HG02798 (cell line): ENCODE measurements around the gene FKBP6.
"Not testable (repeated sequence)": the region's sequence is repeated elsewhere in the genome, so short reads cannot be mapped to it uniquely, and the experiment has no call there.

Source experiments
- ATAC-seq: cut with Tn5 transposase; IDR thresholded peaks from one replicate; pipeline ENCODE4 v1.9.1; 2021; ENCODE audit warnings: mild to moderate bottlenecking; ENCODE audit not compliant: unreplicated experiment, poor library complexity

FKBP6 gene, protein sequence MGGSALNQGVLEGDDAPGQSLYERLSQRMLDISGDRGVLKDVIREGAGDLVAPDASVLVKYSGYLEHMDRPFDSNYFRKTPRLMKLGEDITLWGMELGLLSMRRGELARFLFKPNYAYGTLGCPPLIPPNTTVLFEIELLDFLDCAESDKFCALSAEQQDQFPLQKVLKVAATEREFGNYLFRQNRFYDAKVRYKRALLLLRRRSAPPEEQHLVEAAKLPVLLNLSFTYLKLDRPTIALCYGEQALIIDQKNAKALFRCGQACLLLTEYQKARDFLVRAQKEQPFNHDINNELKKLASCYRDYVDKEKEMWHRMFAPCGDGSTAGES

DNA sequence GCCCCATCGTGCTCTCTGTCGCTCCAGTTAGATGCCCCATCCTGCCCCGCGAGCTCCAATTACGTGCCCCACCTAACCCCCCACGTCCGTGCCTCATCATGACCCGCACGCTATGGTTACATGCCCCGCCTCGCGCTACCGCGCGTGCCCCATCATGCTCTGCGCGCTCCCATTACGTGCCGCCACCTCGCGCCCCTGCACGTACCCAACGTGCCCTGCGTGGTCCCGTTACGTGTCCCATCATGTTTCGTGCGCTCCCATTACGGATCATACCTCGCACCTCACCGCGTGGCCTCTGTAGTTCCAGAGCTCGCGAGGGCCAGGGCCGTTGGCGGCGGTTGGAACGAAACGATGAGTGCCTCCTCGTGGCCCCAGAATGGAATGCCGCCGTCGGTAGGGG, at the start of gene FKBP6, which contains the start of gene TRIM50:
TSS of gene FKBP6 (plus strand) at position 240 of the 400 bp plus-strand sequence. CDS start 268 bp downstream, outside the sequence.
TSS of gene TRIM50 (minus strand) at position 161 of the 400 bp plus-strand sequence. CDS start 3,295 bp downstream, outside the sequence.
- ATAC-seq, result not testable (repeated sequence)

GRCh38 chr7:73297235-73297634, 30.7 kb upstream of the FKBP6 start:
- ATAC-seq, result not testable (repeated sequence)

GRCh38 chr7:73297706-73298105, 30.3 kb upstream of the FKBP6 start:
- ATAC-seq, result not testable (repeated sequence)

DNA sequence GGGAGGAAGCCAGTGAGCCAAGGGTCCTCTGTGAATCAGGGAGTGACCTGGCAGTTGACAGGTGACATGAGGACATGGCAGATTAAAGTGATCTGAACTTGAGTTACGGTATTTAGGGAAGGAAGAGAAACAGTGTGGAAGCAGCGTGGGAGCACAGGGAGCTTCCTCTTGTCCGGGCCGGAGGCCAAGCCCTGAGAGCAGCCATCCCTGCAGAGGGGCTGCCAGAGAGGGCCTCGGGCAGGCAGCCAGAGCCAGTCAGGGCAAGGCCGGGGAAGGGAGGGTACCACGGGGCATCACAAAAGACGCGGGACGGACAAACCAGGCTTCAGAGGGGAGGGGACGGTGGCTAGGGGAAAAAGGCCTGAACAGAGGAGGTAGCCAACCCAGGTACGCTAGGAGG, 28.1 kb upstream of the FKBP6 start:
- not testable (repeated sequence) for ATAC-seq

- not testable (repeated sequence) for ATAC-seq
Measured at GRCh38 chr7:73301108-73301507, 26.9 kb upstream of the FKBP6 start.

DNA sequence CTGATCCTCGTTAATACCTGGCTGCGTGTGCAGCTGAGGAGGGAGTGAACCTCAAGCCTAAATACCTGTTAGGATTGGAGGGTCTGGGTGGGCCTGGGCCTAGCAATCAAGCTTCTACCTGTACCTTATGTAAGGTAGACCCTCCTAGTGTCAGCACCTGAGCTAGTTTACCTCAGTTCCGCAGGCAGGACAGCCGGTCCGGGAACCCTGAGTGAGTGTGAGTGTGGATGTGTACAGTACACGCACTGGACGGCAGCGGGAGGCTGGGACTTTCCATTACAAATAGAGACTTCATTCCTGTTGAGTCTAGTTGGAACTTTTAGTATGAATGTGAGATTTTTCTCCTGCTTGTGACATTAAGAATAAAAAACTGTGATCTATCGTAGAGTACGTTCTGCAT, 25.1 kb upstream of the FKBP6 start:
- not testable (repeated sequence) for ATAC-seq

- no peak for ATAC-seq
Measured at GRCh38 chr7:73303546-73303945, 24.4 kb upstream of the FKBP6 start.

- ATAC-seq, result no peak
Measured at GRCh38 chr7:73304071-73304470, 23.9 kb upstream of the FKBP6 start.

- ATAC-seq, result not testable (repeated sequence)
Measured at GRCh38 chr7:73304612-73305387, 23.2 kb upstream of the FKBP6 start.

DNA sequence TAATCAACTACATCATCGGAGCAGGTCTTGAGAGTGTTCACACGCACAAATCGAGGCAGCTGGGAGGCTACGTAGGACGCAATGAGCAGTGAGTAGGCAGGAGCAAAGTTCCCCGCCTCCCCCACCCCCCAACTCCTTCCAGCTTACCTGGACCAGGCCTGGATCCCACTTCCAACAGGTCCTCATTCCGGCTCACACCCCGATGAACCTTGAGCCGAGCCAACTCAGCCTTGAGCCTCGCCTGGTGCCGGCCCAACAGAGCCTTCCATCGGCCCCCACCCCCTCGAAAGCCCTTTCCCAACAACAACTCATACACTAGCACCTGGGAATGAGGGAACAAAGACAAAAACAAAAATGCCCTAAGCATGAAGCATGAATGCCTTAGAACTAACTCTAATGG, 20.5 kb upstream of the FKBP6 start:
- ATAC-seq, result no peak

GRCh38 chr7:73308074-73308664, 19.8 kb upstream of the FKBP6 start:
- ATAC-seq, result peak; percentile 39

DNA sequence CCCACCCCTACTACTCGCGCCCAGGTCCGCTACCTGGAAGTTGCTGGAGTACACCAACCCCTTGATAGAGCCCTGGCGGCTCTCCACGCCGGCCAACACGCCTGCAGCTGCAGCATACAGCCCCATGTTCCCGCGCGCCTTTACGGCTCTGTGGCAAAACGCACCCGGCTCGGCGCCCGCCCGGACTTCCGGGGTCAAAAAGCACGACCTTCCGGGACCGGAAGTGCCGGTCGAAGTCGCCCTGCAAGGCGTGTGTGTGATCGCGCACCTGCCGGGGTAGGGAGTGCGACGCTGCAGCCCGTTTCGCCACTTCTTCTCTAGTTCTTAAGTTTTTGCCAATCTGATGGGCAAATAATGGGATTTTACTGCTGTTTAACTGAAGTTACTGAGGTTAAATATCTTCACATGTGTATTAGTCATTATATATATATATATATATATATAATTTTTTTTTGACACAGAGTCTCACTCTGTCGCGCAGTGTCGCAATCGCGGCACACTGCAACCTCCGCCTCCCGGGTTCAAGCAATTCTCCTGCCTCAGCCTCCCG, 19.2 kb upstream of the FKBP6 start, which contains the start of gene NSUN5:
TSS of gene NSUN5 (minus strand) at position 162 of the 550 bp plus-strand sequence. CDS start at position 126, 36 bp downstream.
- ATAC-seq, result peak; percentile 90

- ATAC-seq, result not testable (repeated sequence)
Measured at GRCh38 chr7:73311421-73311820, 16.5 kb upstream of the FKBP6 start.

GRCh38 chr7:73312831-73313520, 15.0 kb upstream of the FKBP6 start:
- ATAC-seq, result no peak

DNA sequence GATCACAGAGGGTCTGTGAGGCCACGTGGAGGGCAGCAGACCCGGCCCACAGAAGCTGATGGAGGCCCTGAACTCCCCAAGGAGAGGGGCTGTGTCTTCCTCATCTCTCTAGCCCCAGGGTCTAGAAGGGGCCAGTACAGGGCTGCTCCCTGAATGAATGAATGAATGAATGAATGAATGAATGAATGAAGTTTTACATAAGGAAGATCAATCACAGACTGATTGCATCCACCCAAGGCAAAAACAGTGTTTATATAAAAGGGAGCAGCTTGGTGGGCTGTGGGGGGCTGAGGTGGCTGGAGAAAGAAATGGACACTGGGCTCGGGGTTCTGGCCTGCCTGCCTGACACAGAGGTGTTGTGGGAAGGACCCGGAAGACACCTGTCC, 14.4 kb upstream of the FKBP6 start:
- no peak for ATAC-seq

GRCh38 chr7:73314271-73314670, 13.7 kb upstream of the FKBP6 start:
- no peak for ATAC-seq

GRCh38 chr7:73316521-73316920, 11.4 kb upstream of the FKBP6 start:
- no peak for ATAC-seq

GRCh38 chr7:73318656-73319204, 9.2 kb upstream of the FKBP6 start:
- not testable (repeated sequence) for ATAC-seq

GRCh38 chr7:73319541-73319940, 8.4 kb upstream of the FKBP6 start:
- ATAC-seq, result not testable (repeated sequence)

GRCh38 chr7:73320009-73320408, 8.0 kb upstream of the FKBP6 start:
- not testable (repeated sequence) for ATAC-seq
